Spinal cord (tissue), 10 donors: ENCODE data around the gene KLHL21. TPM values are rescaled to one million over a fixed set of nuclear protein-coding genes. Genes with fewer than 3 reads are reported as not detected.

ENCODE experiments used
- DNase-seq, 6 donors: peaks; one replicate each; pipeline versions ENCODE4 v3.0.0 to v3.0.0-alpha.2; 2013 to 2015; ENCODE audit warnings: low spot score in 6 of 6, low read depth in 4 of 6
- H3K27ac ChIP-seq: one replicate; pipeline ENCODE4 v1.5.1; 2013; ENCODE audit warnings: low read depth, low read length, control low read depth
- H3K27me3 ChIP-seq: one replicate; pipeline ENCODE4 v1.6.1; 2013; ENCODE audit warnings: low read length; ENCODE audit not compliant: control insufficient read depth, insufficient read depth
- H3K36me3 ChIP-seq: one replicate; pipeline ENCODE4 v1.6.1; 2013; ENCODE audit warnings: low read length; ENCODE audit not compliant: control insufficient read depth, insufficient read depth
- H3K4me1 ChIP-seq: one replicate; pipeline ENCODE4 v1.6.1; 2013; ENCODE audit warnings: low read length; ENCODE audit not compliant: control insufficient read depth, insufficient read depth
- H3K4me3 ChIP-seq: one replicate; pipeline ENCODE4 v1.5.1; 2013; ENCODE audit warnings: low read depth, low read length, control low read depth
- H3K9me3 ChIP-seq: one replicate; pipeline ENCODE4 v1.6.1; 2013; ENCODE audit warnings: low read length; ENCODE audit not compliant: control insufficient read depth, insufficient read depth
- WGBS: methylation state at CpG from one replicate; pipeline ENCODE4 v1.1.5; 2013; ENCODE audit warnings: missing lambda C conversion rate; ENCODE audit not compliant: insufficient coverage; 5-methylcytosine and 5-hydroxymethylcytosine counted together
- polyA plus RNA-seq, 2 donors: library from polyadenylated mRNA; unstranded; fragments of 120-200 nt; gene quantifications; one replicate each; pipeline ENCODE4 v1.2.1, GENCODE V29; 2013; ENCODE audit not compliant: insufficient read length in 2 of 2
- total RNA-seq, 2 donors: library from RNA; depleted of rRNA in 1 of 2; stranded (reverse); fragments of 120-200 nt in 1 of 2; fragments of >200 nt in 1 of 2; gene quantifications; one replicate each; pipeline versions ENCODE4 v1.2.3 to v1.2.4, GENCODE V29; 2013 to 2014
- donor health status: healthy.

Gene KLHL21
- total and polyA plus RNA-seq, 4 donors: 17.0 to 28.9 (median 21.7) TPM

DNA sequence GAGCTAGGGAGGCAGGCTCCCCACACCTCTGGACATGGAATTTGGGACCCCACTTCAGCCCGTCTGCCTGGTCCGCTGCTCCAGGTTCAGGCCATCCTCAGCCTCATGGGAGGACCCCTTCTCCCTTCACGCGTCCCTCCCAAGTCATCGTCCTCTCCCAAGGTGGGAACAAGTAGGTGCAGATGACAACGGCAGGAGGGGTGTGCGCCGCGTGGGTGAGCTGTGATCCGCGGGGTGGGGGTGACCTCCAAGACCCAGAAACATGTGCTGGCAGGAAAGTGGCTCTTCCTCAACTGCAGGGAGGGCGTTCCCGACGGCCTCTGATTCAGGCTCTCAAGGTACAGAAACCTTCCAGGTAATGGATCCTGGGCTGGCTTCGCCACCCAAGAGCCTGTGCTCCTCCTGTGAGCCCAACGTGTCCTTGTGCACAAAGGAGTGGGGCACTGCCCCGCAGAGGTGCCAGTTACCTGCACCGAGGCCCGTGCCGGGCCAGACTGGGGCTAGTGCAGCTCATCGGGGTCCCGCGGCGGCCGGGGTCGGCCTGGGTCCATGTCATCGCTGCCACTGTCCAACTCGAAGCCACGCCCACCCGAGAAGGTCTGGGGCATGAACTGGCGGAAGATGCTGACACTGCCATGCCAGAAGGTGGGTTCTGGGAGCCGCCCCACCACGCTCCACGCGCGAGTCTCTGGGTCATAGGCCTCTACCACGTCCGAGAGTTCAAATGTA lies 9.6 kb downstream of the KLHL21 start:
- H3K27ac ChIP-seq: no peak overlapping the region
- H3K36me3 ChIP-seq: peaks cover 91% of the 10 kb centered on the region
- H3K27me3 ChIP-seq: no peaks in the 10 kb centered on the region
- 95% methylated on average over 33 of the region's 38 CpGs for WGBS
- no peaks in the 10 kb centered on the region for H3K9me3 ChIP-seq
- H3K4me1 ChIP-seq: peaks cover 24% of the 10 kb centered on the region
- no peak overlapping the region for H3K4me3 ChIP-seq
- no peak for DNase-seq

DNA sequence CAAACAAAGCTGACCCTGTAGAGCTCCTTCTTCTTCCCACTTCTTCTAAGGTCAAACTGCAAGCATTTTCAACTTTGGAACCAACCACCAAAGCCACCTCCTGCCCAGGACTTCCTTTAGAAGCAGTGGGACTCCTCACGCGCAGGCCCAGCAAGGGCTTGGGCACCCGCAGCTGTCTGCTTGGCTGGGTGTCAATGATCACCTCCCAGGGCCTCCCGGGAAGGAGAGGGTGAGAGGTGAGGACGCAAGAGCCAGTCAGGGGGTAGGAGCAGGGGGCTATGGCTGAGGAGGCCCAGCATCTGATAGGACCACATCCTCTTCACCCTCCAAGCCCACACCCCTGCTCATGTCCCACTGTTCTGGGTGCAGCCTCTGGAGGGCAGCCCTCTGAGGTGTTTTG lies 10.2 kb downstream of the KLHL21 start:
- no peaks in the 10 kb centered on the region for H3K27me3 ChIP-seq
- H3K9me3 ChIP-seq: no peaks in the 10 kb centered on the region
- WGBS: 69% methylated on average over 3 of the region's 5 CpGs
- H3K4me1 ChIP-seq: peaks cover 24% of the 10 kb centered on the region
- H3K36me3 ChIP-seq: peaks cover 91% of the 10 kb centered on the region
- no peak for DNase-seq
- no peak overlapping the region for H3K4me3 ChIP-seq
- no peak overlapping the region for H3K27ac ChIP-seq

DNA sequence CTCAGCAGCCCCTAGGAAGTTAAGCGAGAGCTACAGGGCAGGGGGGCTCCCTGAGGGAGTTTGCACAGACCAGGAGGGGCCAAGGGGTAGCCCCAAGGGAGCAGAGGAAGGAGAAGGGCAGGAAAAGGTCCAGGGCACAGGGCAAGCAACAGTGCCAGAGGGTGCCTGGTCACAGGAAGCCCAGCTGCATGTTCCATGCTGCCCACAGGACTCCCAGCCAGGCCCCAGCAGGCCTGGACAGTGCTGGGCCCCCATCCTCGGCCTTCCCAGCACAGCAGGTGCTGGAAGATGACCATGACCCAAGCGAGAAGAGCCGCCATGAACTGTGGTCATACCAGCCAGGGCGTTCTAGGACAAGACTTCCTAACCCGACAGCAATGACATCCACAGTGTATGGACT lies 11.0 kb downstream of the KLHL21 start:
- peaks cover 91% of the 10 kb centered on the region for H3K36me3 ChIP-seq
- H3K27me3 ChIP-seq: no peaks in the 10 kb centered on the region
- DNase-seq: no peak
- H3K4me1 ChIP-seq: peaks cover 24% of the 10 kb centered on the region
- H3K9me3 ChIP-seq: no peaks in the 10 kb centered on the region
- H3K4me3 ChIP-seq: no peak overlapping the region
- 87% methylated on average over 6 of the region's 6 CpGs for WGBS
- no peak overlapping the region for H3K27ac ChIP-seq

DNA sequence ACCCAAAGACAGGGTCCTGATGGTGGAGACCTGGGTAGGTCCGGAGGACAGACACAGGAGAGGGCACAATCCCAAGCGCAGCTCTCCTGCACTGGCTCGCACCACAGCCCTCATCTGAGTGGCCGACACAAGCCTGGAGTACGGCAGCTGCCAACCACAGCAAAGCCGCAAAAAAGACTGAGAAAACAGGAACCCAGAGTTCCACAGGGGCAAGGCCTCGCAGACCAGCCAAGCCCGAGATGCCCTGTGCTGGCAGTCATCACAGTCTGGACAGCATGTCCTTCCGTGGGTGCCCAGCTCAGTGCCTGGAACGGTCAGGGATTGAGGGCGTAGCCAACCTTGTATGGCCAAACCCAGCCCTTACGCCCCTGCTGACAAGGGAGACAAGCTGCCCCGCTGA lies 11.4 kb downstream of the KLHL21 start:
- no peaks in the 10 kb centered on the region for H3K9me3 ChIP-seq
- peaks cover 26% of the 10 kb centered on the region for H3K4me1 ChIP-seq
- H3K36me3 ChIP-seq: peaks cover 92% of the 10 kb centered on the region
- 94% methylated on average over 13 of the region's 13 CpGs for WGBS
- no peak overlapping the region for H3K27ac ChIP-seq
- no peak overlapping the region for H3K4me3 ChIP-seq
- H3K27me3 ChIP-seq: no peaks in the 10 kb centered on the region
- DNase-seq: no peak

DNA sequence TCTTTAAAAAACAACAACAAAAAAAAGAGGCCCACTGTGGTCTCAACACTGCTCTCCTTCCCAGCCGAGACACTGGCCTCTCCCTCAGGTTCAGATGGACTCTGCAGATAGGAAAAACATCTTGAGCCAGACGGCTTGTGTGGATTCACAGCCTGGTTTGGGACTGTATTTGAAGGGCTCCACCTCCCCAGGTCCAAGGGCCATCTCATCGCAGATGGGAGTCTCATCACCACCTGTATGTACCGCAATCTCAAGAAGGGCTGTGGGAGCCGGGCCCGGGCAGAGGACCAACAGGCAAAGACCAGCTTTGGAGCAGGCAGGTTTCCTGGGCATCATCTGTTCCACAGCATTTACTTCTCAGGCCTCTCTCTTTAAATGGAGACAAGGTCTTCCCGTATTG lies 12.6 kb downstream of the KLHL21 start:
- H3K4me3 ChIP-seq: no peak overlapping the region
- no peaks in the 10 kb centered on the region for H3K9me3 ChIP-seq
- no peak for DNase-seq
- 96% methylated on average over 4 of the region's 7 CpGs for WGBS
- peaks cover 94% of the 10 kb centered on the region for H3K36me3 ChIP-seq
- peaks cover 27% of the 10 kb centered on the region for H3K4me1 ChIP-seq
- no peak overlapping the region for H3K27ac ChIP-seq
- H3K27me3 ChIP-seq: no peaks in the 10 kb centered on the region

DNA sequence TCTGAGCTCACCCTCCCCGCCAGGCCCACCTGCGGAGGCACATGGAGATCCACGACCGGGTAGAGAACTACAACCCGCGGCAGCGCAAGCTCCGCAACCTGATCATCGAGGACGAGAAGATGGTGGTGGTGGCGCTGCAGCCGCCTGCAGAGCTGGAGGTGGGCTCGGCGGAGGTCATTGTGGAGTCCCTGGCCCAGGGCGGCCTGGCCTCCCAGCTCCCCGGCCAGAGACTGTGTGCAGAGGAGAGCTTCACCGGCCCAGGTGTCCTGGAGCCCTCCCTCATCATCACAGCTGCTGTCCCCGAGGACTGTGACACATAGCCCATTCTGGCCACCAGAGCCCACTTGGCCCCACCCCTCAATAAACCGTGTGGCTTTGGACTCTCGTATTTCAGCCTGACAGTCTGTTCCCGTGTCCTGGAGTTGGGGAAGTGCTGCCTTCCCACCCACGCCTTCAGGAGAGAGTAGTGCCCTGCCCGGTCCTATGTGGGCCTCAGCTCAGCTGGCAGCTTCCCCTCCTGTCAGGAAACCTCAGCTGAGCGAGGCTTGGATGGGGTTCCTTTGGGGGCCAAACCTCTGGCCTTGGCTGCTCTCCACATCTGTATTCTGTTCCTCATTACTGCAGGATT lies 13.7 kb downstream of the KLHL21 start:
- H3K4me3 ChIP-seq: no peak overlapping the region
- H3K27me3 ChIP-seq: no peaks in the 10 kb centered on the region
- H3K36me3 ChIP-seq: peaks cover 90% of the 10 kb centered on the region
- H3K4me1 ChIP-seq: peaks cover 27% of the 10 kb centered on the region
- H3K27ac ChIP-seq: no peak overlapping the region
- DNase-seq: no peak
- no peaks in the 10 kb centered on the region for H3K9me3 ChIP-seq
- 82% methylated on average over 24 of the region's 24 CpGs for WGBS

DNA sequence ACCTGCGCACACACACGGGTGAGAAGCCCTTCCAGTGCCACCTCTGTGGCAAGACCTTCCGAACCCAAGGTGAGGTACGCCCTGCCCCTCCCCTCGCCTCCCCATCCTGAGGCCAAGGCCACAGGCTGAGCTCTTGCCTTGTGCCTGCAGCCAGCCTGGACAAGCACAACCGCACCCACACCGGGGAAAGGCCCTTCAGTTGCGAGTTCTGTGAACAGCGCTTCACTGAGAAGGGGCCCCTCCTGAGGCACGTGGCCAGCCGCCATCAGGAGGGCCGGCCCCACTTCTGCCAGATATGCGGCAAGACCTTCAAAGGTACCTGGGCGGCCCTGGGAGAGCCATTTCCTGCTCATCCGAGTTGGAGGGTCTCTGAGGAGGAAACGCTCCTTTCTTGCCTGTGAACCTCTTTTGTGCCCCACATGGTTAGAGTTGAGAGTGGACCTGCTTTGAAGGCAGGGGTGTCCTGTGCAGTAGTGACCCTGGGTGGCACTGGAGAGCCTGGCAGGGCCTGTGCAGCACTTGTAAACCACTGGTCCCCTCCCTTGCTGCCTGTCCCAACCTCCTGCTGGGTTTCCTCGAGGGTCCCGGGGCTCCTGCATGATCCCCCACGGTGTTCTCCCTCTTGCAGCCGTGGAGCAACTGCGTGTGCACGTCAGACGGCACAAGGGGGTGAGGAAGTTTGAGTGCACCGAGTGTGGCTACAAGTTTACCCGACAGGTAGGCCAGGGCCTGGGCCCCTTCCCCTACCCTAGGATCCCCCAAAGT lies 14.4 kb downstream of the KLHL21 start:
- Histone ChIP-seq H3K9me3 (no peaks in the 10 kb centered on the region), H3K36me3 (peaks cover 85% of the 10 kb centered on the region), H3K4me3 (no peak overlapping the region), H3K4me1 (peaks cover 27% of the 10 kb centered on the region), H3K27ac (no peak overlapping the region), H3K27me3 (no peaks in the 10 kb centered on the region)
- DNase-seq: no peak
- WGBS: 91% methylated on average over 21 of the region's 25 CpGs

DNA sequence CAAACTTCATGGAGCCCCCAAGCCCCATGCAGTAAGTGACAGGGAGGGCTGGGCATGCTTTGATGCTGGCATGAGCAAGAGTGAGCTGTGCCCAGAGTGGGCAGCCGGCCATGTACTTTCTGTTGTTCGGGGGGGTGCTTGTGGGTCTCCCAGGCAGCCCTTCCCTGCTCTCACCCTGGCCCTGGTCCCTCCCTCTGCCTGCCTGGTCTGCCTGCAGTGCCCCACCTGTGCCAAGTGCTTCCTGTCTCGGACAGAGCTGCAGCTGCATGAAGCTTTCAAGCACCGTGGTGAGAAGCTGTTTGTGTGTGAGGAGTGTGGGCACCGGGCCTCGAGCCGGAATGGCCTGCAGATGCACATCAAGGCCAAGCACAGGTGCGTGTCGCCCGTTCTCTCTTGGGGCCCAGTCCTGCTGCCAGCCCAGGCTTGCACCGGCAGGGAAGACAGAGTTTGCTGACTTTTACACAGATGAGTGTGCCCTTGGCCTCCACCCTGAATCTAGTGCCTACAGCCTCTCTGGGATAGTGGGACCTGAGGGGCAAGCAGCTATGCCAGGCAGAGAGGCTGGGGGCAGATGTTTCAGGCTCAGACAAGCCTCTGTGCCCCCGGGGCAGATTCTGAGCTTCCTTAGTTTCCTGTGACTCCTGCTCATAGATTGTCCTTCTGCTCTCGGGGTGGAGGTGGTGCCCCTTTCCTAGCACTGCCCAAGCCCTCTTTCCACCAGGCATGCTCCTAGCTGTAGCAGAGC lies 15.2 kb downstream of the KLHL21 start:
- peak in 4 of 6 donors; percentile 51 to 83 (median 60) for DNase-seq
- Histone ChIP-seq H3K36me3 (peaks cover 82% of the 10 kb centered on the region), H3K4me3 (no peak overlapping the region), H3K4me1 (peaks cover 27% of the 10 kb centered on the region), H3K9me3 (no peaks in the 10 kb centered on the region), H3K27ac (no peak overlapping the region), H3K27me3 (no peaks in the 10 kb centered on the region)
- WGBS: 41% methylated on average over 13 of the region's 13 CpGs

DNA sequence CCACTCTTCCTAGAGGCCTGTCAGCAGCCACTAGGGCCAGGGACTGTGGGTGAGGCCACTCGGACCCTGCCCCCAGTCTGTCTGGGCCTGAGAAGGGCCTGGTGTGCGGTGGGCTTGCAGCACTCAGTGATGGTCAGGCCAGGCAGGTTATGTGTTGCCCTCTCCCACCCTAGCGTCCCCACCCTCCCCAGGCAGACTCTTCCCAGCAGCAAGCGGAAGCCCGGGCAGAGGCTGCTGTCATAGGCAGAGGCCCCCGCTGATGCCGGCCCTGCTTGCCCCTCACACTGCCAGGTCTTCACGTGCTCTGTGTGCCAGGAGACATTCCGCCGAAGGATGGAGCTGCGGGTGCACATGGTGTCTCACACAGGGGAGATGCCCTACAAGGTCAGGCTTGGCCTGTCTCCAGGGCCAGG lies 16.3 kb downstream of the KLHL21 start:
- peaks cover 82% of the 10 kb centered on the region for H3K36me3 ChIP-seq
- H3K27ac ChIP-seq: no peak overlapping the region
- H3K4me1 ChIP-seq: peaks cover 32% of the 10 kb centered on the region
- no peaks in the 10 kb centered on the region for H3K27me3 ChIP-seq
- H3K9me3 ChIP-seq: no peaks in the 10 kb centered on the region
- DNase-seq: no peak
- H3K4me3 ChIP-seq: no peak overlapping the region
- 87% methylated on average over 11 of the region's 11 CpGs for WGBS
